SK-N-SH treated with all-trans-retinoic acid at 6 μM for 48 hours (cell line): ENCODE measurements around the gene CYP26A1.

ENCODE experiments used
- ARNTL ChIP-seq: fragments of 450-650 bp; formaldehyde crosslinking; IDR thresholded peaks from 2 replicates; pipeline ENCODE4 v1.5.0; 2020; ENCODE audit warnings: low read depth, mild to moderate bottlenecking, moderate library complexity, borderline replicate concordance
- BACH2 ChIP-seq: fragments of 250-450 bp; sonication (Bioruptor Pico); IDR thresholded peaks from 2 replicates; pipeline ENCODE4 v1.9.0; 2021; ENCODE audit warnings: mild to moderate bottlenecking, borderline replicate concordance
- CREB5 ChIP-seq: fragments of 250-450 bp; sonication (Bioruptor Pico); IDR thresholded peaks from 2 replicates; pipeline ENCODE4 v1.5.1; 2020; ENCODE audit warnings: low read depth, mild to moderate bottlenecking, moderate library complexity
- ESRRG ChIP-seq: fragments of 250-450 bp; sonication (Bioruptor Pico); IDR thresholded peaks from 2 replicates; pipeline ENCODE4 v1.6.1; 2021; ENCODE audit warnings: mild to moderate bottlenecking
- PATZ1 ChIP-seq: fragments of 250-450 bp; sonication (Bioruptor Pico); IDR thresholded peaks from 2 replicates; pipeline ENCODE4 v1.8.0; 2020; ENCODE audit warnings: mild to moderate bottlenecking, moderate library complexity, borderline replicate concordance
- POU6F1 ChIP-seq: fragments of 250-450 bp; sonication (Bioruptor Pico); IDR thresholded peaks from 2 replicates; pipeline ENCODE4 v1.8.0; 2021; ENCODE audit warnings: low read depth, mild to moderate bottlenecking, moderate library complexity, borderline replicate concordance
- PPARA ChIP-seq: fragments of 250-450 bp; sonication (Bioruptor Pico); IDR thresholded peaks from 2 replicates; pipeline ENCODE4 v1.5.0; 2020; ENCODE audit warnings: mild to moderate bottlenecking, borderline replicate concordance
- RARB ChIP-seq: fragments of 250-450 bp; sonication (Bioruptor Pico); IDR thresholded peaks from 2 replicates; pipeline ENCODE4 v1.8.0; 2021; ENCODE audit warnings: mild to moderate bottlenecking, moderate library complexity
- TCF4 ChIP-seq: fragments of 250-450 bp; sonication (Bioruptor Pico); IDR thresholded peaks from 2 replicates; pipeline ENCODE4 v1.8.0; 2021; ENCODE audit warnings: mild to moderate bottlenecking, moderate library complexity, borderline replicate concordance
- TOX ChIP-seq: fragments of 250-450 bp; sonication (Bioruptor Pico); IDR thresholded peaks from 2 replicates; pipeline ENCODE4 v1.8.0; 2021; ENCODE audit warnings: mild to moderate bottlenecking, moderate library complexity, borderline replicate concordance
- ZFP3 ChIP-seq: fragments of 250-450 bp; sonication (Bioruptor Pico); IDR thresholded peaks from 2 replicates; pipeline ENCODE4 v1.5.0; 2020; ENCODE audit warnings: mild to moderate bottlenecking, moderate library complexity
- ZFP30 ChIP-seq: fragments of 450-650 bp; formaldehyde crosslinking; IDR thresholded peaks from 2 replicates; pipeline ENCODE4 v1.5.0; 2022; ENCODE audit warnings: mild to moderate bottlenecking, moderate library complexity
- ZNF8 ChIP-seq: fragments of 450-650 bp; formaldehyde crosslinking; IDR thresholded peaks from 2 replicates; pipeline ENCODE4 v1.5.0; 2020; ENCODE audit warnings: mild to moderate bottlenecking, moderate library complexity

GRCh38 chr10:93074147-93074596 is 479 bp downstream of the CYP26A1 start:
- TF ChIP-seq TCF4 (CRISPR knock-in tag): no peak
- TF ChIP-seq ESRRG (CRISPR knock-in tag): no peak
- TF ChIP-seq RARB (CRISPR knock-in tag): no peak
- no peak for TF ChIP-seq ARNTL (CRISPR knock-in tag)
- TF ChIP-seq ZFP3 (CRISPR knock-in tag): no peak
- TF ChIP-seq ZFP30: no peak
- no peak for TF ChIP-seq CREB5 (CRISPR knock-in tag)
- no peak for TF ChIP-seq PATZ1
- no peak for TF ChIP-seq BACH2 (CRISPR knock-in tag)
- no peak for TF ChIP-seq PPARA
- no peak for TF ChIP-seq POU6F1 (CRISPR knock-in tag)
- TF ChIP-seq TOX (CRISPR knock-in tag): no peak
- TF ChIP-seq ZNF8 (CRISPR knock-in tag): no peak
